ENCODE data around the gene FAM222B. TPM values are rescaled to one million over a fixed set of nuclear protein-coding genes. Genes with fewer than 3 reads are reported as not detected.

The FAM222B gene
- total and polyA plus RNA-seq, 4 donors, result 2.8 to 5.4 (median 4.1) TPM

DNA sequence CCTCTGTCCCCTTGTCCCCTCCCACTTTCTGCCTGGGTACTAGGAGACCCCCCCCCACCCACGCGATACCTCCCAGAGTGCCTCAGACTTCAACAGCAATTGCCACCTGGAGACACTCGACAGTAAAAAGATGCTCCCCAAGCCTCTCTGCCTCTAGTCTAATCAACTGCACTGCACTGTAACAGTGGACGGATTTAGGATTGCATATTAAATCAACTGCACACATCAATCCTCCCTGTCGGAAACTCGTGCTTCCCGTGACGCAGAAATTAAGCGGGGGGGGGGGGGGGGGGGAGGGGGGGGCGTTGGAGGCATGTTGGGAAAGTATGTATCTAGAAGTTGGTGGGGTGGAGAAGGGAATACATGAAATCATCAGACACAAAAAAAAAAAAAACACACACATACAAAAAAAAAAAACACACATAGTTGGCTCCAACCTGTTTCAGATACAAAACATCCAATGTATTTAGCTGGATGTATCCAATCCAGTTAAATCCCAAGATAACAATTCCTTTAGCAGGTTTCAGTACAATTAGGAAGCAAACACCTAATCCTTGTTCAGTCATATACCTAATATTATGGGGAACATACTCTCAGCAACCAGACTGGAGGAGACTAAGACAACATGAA lies 29.7 kb downstream of the FAM222B start:
- no peak for TF ChIP-seq RAD21 (IDR thresholded peaks at IDR 0.05)
- TF ChIP-seq, protein P1, sequence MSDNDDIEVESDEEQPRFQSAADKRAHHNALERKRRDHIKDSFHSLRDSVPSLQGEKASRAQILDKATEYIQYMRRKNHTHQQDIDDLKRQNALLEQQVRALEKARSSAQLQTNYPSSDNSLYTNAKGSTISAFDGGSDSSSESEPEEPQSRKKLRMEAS (IDR thresholded peaks at IDR 0.05), result no peak
- TF ChIP-seq, protein P2, sequence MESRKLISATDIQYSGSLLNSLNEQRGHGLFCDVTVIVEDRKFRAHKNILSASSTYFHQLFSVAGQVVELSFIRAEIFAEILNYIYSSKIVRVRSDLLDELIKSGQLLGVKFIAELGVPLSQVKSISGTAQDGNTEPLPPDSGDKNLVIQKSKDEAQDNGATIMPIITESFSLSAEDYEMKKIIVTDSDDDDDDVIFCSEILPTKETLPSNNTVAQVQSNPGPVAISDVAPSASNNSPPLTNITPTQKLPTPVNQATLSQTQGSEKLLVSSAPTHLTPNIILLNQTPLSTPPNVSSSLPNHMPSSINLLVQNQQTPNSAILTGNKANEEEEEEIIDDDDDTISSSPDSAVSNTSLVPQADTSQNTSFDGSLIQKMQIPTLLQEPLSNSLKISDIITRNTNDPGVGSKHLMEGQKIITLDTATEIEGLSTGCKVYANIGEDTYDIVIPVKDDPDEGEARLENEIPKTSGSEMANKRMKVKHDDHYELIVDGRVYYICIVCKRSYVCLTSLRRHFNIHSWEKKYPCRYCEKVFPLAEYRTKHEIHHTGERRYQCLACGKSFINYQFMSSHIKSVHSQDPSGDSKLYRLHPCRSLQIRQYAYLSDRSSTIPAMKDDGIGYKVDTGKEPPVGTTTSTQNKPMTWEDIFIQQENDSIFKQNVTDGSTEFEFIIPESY (IDR thresholded peaks at IDR 0.05), result no peak
- TF ChIP-seq SP1 (IDR thresholded peaks at IDR 0.05), result no peak
- no peak for TF ChIP-seq JUND (IDR thresholded peaks at IDR 0.05)
- no peak for TF ChIP-seq HNF4A (conservative IDR thresholded peaks at IDR 0.05)
- TF ChIP-seq, protein P3, sequence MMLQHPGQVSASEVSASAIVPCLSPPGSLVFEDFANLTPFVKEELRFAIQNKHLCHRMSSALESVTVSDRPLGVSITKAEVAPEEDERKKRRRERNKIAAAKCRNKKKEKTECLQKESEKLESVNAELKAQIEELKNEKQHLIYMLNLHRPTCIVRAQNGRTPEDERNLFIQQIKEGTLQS (IDR thresholded peaks at IDR 0.05), result no peak
- WGBS, result under 1% methylated on average over 9 of the region's 10 CpGs
- H3K27ac ChIP-seq (ENCODE audit: low read depth in 1 of 2, low read length in 2 of 2), result peak overlapping the region; percentile 68 to 96
- H3K9me3 ChIP-seq (ENCODE audit: control insufficient read depth in 4 of 4, low read length in 3 of 4), result no peaks in the 10 kb centered on the region
- no peaks in the 10 kb centered on the region for H3K36me3 ChIP-seq (ENCODE audit: control insufficient read depth in 4 of 4, insufficient read depth in 3 of 4, low read depth in 1 of 4, low read length in 3 of 4)
- no peak for DNase-seq (ENCODE audit: low spot score)
- peaks cover 4 to 17% (median 6%) of the 10 kb centered on the region in 4 donors for H3K4me1 ChIP-seq (ENCODE audit: control insufficient read depth in 4 of 4, insufficient read depth in 4 of 4, low read length in 3 of 4)
- no peaks in the 10 kb centered on the region for H3K27me3 ChIP-seq (ENCODE audit: control insufficient read depth in 4 of 4, insufficient read depth in 4 of 4, low read length in 3 of 4)
- peak overlapping the region in 1 of 2 donors; percentile 85 for H3K9ac ChIP-seq (ENCODE audit: low read depth in 1 of 2, low read length in 2 of 2)
- H3K4me3 ChIP-seq (ENCODE audit: low read depth in 1 of 3, low read length in 3 of 3), result peak overlapping the region; percentile 51 to 88 (median 79)

DNA sequence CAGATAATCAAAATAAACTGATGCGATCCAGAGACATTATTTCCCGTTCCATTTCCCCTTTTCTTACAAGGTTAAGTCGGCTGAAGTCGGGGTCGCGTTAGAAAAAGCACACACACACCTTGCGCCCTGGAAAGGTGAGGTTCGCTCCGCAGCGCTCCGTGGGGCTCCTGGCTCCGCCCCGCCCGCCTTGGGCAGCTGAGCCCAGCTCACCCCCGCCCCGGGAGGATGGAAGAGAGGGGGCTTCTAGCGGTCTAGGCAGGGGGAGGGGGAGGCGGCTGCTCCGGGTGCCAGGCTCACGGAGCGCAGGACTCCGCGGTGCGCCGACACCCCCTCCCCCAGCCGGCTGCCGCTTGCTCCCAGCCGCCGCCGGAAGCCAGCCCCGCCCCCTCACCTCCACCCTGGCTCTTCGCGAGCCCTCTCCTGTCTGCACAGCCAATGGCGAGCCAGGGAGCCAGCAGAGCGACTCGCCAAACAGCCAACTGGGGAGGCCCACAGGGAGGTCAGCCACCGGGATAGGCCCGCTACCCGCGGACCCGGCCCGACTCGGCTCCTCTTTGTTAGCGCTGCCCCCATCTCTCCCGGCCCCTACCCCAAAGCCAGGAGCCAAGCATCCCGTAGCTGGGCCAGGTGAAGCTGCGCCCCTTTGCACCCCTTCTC lies 30.4 kb downstream of the FAM222B start:
- under 1% methylated on average over 47 of the region's 47 CpGs for WGBS
- peak overlapping the region; percentile 68 to 96 for H3K27ac ChIP-seq (ENCODE audit: low read depth in 1 of 2, low read length in 2 of 2)
- TF ChIP-seq TAF1 (conservative IDR thresholded peaks at IDR 0.05), result no peak
- TF ChIP-seq JUND (IDR thresholded peaks at IDR 0.05), result no peak
- TF ChIP-seq HNF4G (IDR thresholded peaks at IDR 0.05), result no peak
- peak; percentile 1 for TF ChIP-seq YY1 (IDR thresholded peaks at IDR 0.05)
- peak; percentile 42 to 81 for TF ChIP-seq GABPA (IDR thresholded peaks at IDR 0.05 in 1 of 2, conservative IDR thresholded peaks at IDR 0.05 in 1 of 2)
- peak in 1 of 2 donors; percentile 63 for TF ChIP-seq EGR1 (IDR thresholded peaks at IDR 0.05; ENCODE audit: low read depth in 2 of 2)
- TF ChIP-seq NR2F2 (IDR thresholded peaks at IDR 0.05), result peak; percentile 32
- peak in 1 of 2 donors; percentile 21 for TF ChIP-seq RAD21 (IDR thresholded peaks at IDR 0.05)
- TF ChIP-seq, protein P1 (IDR thresholded peaks at IDR 0.05), result no peak
- peak; percentile 86 for TF ChIP-seq SP1 (IDR thresholded peaks at IDR 0.05)
- TF ChIP-seq, protein P3 (IDR thresholded peaks at IDR 0.05), result no peak
- no peak for TF ChIP-seq HNF4A (conservative IDR thresholded peaks at IDR 0.05)
- TF ChIP-seq RXRA (IDR thresholded peaks at IDR 0.05), result peak in 1 of 2 donors; percentile 41
- TF ChIP-seq, protein P2 (IDR thresholded peaks at IDR 0.05), result no peak
- no peak for TF ChIP-seq FOXA2 (IDR thresholded peaks at IDR 0.05)
- TF ChIP-seq FOXA1 (IDR thresholded peaks at IDR 0.05), result no peak

More for the DNA sequence above, 30.4 kb downstream of the FAM222B start:
- Histone ChIP-seq H3K4me1 (ENCODE audit: control insufficient read depth in 4 of 4, insufficient read depth in 4 of 4, low read length in 3 of 4) (peaks cover 6 to 24% (median 9%) of the 10 kb centered on the region in 4 donors), H3K9me3 (ENCODE audit: control insufficient read depth in 4 of 4, low read length in 3 of 4) (no peaks in the 10 kb centered on the region), H3K4me3 (ENCODE audit: low read depth in 1 of 3, low read length in 3 of 3) (peak overlapping the region; percentile 77 to 88 (median 85)), H3K27me3 (ENCODE audit: control insufficient read depth in 4 of 4, insufficient read depth in 4 of 4, low read length in 3 of 4) (no peaks in the 10 kb centered on the region), H3K9ac (ENCODE audit: low read depth in 1 of 2, low read length in 2 of 2) (peak overlapping the region; percentile 81 to 91), H3K36me3 (ENCODE audit: control insufficient read depth in 4 of 4, insufficient read depth in 3 of 4, low read depth in 1 of 4, low read length in 3 of 4) (no peaks in the 10 kb centered on the region)
- DNase-seq (ENCODE audit: low spot score), result peak; percentile 94

Measured in liver (tissue), 9 donors.